T47D (cell line): Measurements from ENCODE around the gene KLK13.
A peak's percentile ranks its signal among the peaks of the same experiment; 100 is the strongest.

Experiments used
- DNase-seq, 2 experiments: peaks; one replicate each; pipeline versions ENCODE4 v3.0.0 to v3.0.0-alpha.2; 2011 to 2012; ENCODE audit warnings: low read depth in 1 of 2, low spot score in 1 of 2
- JUND ChIP-seq: IDR thresholded peaks from 2 replicates; pipeline ENCODE4 v1.6.1; 2012; ENCODE audit warnings: low read depth
- in situ Hi-C: cut with HindIII; loops from 2 replicates; pipeline ENCODE4 v1.10.0; 2016; ENCODE audit warnings: low sequenced_read_pairs, low pct_unique_long_range_greater_than_20kb

KLK13 gene

GRCh38 chr19:51018745-51019543, 45.9 kb downstream of the KLK13 start:
- no peak for TF ChIP-seq JUND
- DNase-seq, result peak in 1 of 2 experiments; percentile 85
- in situ Hi-C loops, result no loop called here

- peak; percentile 85 to 93 for DNase-seq
- in situ Hi-C loops, result no loop called here
- TF ChIP-seq JUND, result no peak
Measured at GRCh38 chr19:51016798-51017683, 47.9 kb downstream of the KLK13 start.

GRCh38 chr19:51015691-51016267, 49.1 kb downstream of the KLK13 start:
- in situ Hi-C loops, result no loop called here
- DNase-seq, result no peak

GRCh38 chr19:51014242-51014641, 50.6 kb downstream of the KLK13 start:
- no peak for TF ChIP-seq JUND
- no peak for DNase-seq
- in situ Hi-C loops, result no loop called here

More at GRCh38 chr19:51015691-51016267, 49.1 kb downstream of the KLK13 start:
- TF ChIP-seq JUND, result no peak

GRCh38 chr19:51012661-51013190, 52.2 kb downstream of the KLK13 start:
- no peak for DNase-seq
- in situ Hi-C loops, result no loop called here
- TF ChIP-seq JUND, result no peak

- in situ Hi-C loops, result no loop called here
- TF ChIP-seq JUND, result no peak
- no peak for DNase-seq
Measured at GRCh38 chr19:51010066-51010795, 54.7 kb downstream of the KLK13 start.

- TF ChIP-seq JUND, result no peak
- DNase-seq, result no peak
- in situ Hi-C loops, result no loop called here
Measured at GRCh38 chr19:51009061-51009891, 55.6 kb downstream of the KLK13 start.

- in situ Hi-C loops, result no loop called here
Measured at GRCh38 chr19:51007488-51007887, 57.4 kb downstream of the KLK13 start.

GRCh38 chr19:51006406-51006805, 58.5 kb downstream of the KLK13 start:
- in situ Hi-C loops, result no loop called here
- no peak for TF ChIP-seq JUND
- DNase-seq, result no peak

More at GRCh38 chr19:51007488-51007887, 57.4 kb downstream of the KLK13 start:
- DNase-seq, result no peak
- no peak for TF ChIP-seq JUND
